A673 (cell line): Measurements from ENCODE around the gene DNM2.

Experiments
- CTCF ChIP-seq: fragments of 300-800, 200-600 bp; sonication (generic); conservative IDR thresholded peaks from 2 replicates; pipeline ENCODE4 v1.5.1; 2017; ENCODE audit warnings: low read depth, mild to moderate bottlenecking, antibody characterized with exemption, low read length, moderate library complexity, mixed read lengths
- EZH2 ChIP-seq: fragments of 200-600 bp; sonication (generic); IDR thresholded peaks from 2 replicates; pipeline ENCODE4 v1.6.1; 2017; ENCODE audit warnings: borderline replicate concordance, low read depth, mild to moderate bottlenecking, mixed read lengths, antibody characterized with exemption, low read length; ENCODE audit not compliant: poor library complexity, severe bottlenecking

GRCh38 chr19:10829967-10830366 lies 112.1 kb downstream of the DNM2 start:
- TF ChIP-seq CTCF = no peak
- no peak for TF ChIP-seq EZH2
